GM12872 (cell line): ENCODE results near the gene NBEAL2.

ENCODE experiments used
- CTCF ChIP-seq: IDR thresholded peaks from 3 replicates; pipeline ENCODE4 v1.5.1; 2011; ENCODE audit warnings: low read depth, mild to moderate bottlenecking, low read length, moderate library complexity; ENCODE audit not compliant: insufficient read depth

Gene NBEAL2

DNA sequence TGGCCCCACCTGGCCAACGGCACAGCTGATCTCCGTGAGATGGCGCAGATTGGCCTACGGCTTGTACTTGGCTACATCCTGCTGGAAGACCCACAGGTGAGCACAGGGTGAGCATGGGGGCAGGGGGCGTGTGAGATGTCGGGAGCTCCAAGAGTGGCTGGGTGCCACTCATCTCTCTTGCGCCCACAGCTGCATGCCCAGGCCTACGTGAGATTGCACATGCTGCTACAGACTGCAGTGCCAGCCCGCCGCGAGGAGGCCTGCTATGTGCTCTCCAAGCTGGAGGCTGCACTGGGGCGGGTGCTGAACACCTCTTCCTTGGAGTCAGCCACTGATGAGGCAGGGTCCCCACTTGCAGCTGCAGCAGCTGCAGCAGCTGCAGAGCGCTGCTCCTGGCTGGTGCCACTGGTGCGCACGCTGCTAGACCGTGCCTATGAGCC is 22.3 kb downstream of the NBEAL2 start:
- TF ChIP-seq CTCF, result no peak

- 0 out of 3 replicates have a peak, but pooled peaks have one; percentile 12 for TF ChIP-seq CTCF
Measured at GRCh38 chr3:47002171-47003055, 22.9 kb downstream of the NBEAL2 start.

DNA sequence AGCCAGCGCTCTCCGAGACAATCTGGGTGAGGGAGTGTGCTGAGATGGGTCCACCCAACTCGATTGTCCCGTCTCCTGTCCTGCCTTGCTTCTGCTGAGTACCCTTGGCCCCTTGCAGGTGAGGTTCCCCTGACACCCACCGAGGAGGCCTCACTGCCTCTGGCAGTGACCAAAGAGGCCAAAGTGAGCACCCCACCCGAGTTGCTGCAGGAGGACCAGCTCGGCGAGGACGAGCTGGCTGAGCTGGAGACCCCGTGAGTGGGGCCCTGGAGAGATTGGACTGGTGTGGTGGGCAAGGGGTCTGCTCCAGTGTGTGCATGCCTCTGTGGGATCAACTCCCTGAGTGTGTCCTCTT is 23.6 kb downstream of the NBEAL2 start:
- TF ChIP-seq CTCF, result no peak

DNA sequence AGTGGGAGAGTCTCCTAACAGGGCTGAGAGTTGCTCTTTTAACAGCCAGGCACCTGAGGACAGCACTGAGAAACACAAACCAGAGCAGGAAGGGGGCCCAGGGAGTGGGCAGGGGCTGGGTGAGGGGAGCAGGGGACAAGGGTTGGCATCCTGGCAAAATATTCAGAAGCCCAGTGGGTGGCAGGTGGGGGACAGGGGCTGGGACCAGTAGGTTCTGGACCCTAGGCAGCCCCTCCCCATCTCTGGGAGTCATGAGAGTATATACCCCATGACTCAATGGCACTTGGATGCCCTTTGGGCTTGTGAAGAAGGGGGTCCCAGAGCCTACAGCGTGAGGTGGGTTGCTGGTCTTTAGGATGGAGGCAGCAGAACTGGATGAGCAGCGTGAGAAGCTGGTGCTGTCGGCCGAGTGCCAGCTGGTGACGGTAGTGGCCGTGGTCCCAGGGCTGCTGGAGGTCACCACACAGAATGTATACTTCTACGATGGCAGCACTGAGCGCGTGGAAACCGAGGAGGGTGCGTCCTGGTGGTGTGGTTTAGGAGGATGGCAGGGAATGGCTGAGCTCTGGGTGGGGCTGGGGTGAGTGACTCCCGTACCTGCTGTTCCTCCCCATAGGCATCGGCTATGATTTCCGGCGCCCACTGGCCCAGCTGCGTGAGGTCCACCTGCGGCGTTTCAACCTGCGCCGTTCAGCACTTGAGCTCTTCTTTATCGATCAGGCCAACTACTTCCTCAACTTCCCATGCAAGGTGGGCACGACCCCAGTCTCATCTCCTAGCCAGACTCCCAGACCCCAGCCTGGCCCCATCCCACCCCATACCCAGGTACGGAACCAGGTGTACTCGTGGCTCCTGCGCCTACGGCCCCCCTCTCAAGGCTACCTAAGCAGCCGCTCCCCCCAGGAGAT is 24.2 kb downstream of the NBEAL2 start:
- TF ChIP-seq CTCF, result no peak

DNA sequence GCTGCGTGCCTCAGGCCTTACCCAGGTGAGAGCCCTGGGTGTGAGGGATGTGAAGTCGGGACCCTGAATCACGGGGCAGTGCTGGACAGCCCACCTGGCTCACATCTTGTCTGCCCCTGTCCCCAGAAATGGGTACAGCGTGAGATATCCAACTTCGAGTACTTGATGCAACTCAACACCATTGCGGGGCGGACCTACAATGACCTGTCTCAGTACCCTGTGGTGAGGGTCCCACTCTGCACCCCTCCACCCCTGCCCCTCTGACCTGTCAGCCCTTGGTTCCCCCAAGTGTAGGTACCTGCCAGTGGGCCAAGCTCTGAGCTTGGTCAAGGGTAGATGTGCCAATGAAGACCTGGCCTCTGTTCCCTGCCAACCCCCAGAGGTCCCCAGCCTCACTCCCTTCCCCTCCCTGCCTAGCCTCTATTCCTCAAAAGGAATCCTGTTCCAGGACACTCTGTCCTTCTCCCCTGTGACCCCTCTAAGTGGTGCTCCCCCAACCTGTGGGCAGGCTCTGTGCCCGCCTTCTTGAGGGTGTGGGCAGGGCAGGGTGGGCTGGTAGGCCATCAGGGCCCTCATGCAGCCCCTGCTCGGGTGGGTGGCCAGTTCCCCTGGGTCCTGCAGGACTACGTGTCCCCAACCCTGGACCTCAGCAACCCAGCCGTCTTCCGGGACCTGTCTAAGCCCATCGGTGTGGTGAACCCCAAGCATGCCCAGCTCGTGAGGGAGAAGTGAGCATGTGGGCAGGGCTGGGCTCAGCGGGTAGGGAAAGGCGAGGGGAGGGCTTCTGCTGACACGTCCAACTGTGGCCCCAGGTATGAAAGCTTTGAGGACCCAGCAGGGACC is 25.1 kb downstream of the NBEAL2 start:
- no peak for TF ChIP-seq CTCF

DNA sequence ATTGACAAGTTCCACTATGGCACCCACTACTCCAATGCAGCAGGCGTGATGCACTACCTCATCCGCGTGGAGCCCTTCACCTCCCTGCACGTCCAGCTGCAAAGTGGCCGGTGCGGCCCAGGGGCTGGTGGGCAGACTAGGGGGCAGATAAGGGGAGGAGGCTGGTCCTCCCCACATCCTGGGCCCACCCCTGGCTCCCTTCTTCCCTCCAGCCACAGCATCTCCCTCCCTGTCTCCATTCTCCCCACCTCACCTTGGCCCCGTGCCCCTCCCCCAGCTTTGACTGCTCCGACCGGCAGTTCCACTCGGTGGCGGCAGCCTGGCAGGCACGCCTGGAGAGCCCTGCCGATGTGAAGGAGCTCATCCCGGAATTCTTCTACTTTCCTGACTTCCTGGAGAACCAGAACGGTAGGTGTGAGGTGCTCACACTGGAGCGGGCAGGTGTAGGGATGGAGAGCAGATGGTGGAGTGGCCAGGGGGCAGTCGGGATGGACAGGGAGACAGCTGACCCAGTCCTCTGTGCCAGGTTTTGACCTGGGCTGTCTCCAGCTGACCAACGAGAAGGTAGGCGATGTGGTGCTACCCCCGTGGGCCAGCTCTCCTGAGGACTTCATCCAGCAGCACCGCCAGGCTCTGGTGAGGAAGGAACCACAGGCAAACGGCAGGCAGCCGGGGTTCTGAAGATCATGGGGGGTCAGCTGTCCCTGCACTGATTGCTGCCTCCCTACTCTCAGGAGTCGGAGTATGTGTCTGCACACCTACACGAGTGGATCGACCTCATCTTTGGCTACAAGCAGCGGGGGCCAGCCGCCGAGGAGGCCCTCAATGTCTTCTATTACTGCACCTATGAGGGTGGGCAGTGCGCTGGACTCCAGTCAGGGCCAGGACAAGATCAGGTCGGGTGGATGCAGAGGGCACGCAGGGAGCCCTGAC is 26.0 kb downstream of the NBEAL2 start:
- TF ChIP-seq CTCF, result no peak
